DMS 273 (cell line): ENCODE data around the gene BHLHE40.
A peak's percentile ranks its signal among the peaks of the same experiment; 100 is the strongest.

Source experiments
- DNase-seq: peaks from one replicate; lab custom pipeline; 2025; ENCODE audit not compliant: unreplicated experiment; lab: John Stamatoyannopoulos, UW

Gene BHLHE40

GRCh38 chr3:4997946-4998345 is 18.7 kb downstream of the BHLHE40 start:
- DNase-seq: no peak

GRCh38 chr3:4999531-5000184 is 20.4 kb downstream of the BHLHE40 start:
- DNase-seq: peak; percentile 32

DNA sequence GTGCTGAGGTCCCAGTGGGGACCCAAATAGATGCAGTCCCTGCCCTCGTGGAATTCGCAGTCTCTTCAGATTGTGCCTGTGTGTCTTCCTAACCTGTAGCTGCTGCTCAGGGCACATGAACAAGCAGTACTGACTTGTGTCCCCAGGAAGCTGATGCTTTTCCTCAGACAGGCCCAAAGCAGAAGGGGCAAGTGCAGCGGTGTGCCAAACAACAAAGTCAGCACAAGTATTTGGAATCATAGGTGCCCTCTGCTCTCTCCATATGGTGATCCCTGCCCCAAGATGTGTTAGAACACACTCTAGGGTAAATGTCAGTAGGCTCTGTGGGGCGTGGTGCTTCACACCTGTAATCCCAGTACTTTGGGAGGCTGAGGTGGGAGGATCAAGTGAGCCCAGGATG is 21.9 kb downstream of the BHLHE40 start:
- DNase-seq: no peak

DNA sequence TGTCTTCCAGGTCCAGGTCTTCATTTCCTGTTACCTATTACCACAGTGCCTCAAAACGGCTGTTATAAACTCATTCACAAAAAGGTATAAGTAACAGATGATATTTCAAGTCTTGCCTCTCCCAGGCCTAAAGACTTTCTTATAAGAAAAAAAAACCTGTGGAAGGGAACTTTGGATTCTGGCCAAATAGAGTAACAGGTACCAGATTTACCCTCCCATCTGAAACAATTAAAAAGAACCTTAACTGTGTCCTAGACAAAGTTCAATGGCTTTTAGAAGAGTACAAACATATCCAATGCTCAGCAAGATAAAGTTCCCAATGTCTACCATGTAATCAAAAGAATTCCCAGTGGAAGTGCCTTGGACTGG is 22.6 kb downstream of the BHLHE40 start:
- DNase-seq: no peak

GRCh38 chr3:5002174-5002870 is 23.1 kb downstream of the BHLHE40 start:
- no peak for DNase-seq

DNA sequence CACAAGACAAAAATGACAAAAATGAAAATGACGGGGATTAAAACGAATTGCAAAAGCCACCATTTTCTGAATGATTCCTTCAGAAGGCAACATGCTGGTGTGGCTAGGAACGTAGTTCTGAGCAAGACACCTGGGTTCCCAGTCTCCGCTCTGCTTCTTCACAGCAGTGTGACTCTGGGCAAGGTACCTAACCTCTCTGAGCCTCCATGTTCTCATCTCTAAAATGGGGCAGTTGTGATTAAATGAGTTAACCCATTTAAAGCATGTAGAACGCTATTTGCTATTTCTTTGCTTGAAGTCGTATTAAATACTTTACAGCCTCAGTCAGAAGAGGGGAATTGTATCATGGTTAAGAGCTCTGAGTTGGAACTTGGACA is 23.6 kb downstream of the BHLHE40 start:
- DNase-seq: no peak

DNA sequence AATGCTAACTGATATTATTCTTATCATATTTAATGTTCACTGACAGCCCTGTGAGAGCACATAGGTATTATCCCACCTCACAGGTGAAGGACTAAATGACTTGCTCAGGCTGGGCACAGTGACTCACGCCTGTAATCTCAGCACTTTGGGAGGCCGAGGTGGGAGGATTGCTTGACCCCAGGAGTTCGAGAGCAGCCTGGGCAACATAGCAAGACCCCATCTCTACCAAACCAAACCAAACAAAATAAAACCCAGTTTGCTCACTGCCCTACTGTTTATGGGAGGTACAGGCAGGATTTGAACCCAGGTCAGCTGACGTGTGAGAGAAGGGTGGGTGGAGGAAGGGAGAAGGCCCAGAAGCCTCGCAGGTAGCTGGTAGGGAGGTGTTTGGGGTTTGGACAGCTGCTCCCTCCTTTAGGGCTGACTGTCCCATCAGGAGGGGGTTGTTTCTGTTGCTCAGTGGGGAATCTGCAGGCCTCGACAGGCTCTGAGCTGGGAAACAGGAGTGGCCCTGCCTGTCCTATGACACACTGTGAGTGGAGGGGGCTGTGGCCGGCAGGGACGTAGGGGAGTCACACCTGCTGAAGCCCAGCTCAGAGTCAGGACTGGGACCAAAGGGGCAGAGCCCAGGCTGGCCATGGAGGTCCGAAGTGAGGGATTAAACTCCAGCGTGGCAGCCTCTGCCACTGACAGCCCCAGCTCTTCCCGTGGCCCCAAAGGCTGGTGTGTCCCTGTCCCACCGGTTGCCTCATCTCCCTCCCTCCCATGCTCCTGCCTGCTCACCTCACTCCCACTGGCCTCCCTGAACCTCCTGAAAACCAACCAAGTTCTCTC is 25.3 kb downstream of the BHLHE40 start:
- DNase-seq: no peak

DNA sequence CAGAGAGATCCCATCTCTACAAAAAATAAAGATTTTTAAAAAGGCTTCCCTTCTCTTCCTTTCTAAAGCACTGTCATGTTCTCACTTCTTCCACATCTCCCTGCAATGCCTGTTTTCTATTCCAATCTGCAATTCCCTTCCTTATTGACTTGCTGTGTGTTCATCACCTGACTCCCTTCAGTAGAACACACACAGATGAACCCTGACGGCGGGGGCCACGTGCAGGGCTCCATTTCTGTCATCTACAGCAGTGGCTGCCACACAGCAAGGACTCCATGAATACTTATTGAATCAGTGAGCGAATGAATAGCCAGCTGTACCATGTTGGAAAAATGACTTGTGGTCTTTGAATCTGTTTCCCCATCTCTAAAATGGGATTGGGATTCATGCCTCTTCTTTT is 26.1 kb downstream of the BHLHE40 start:
- DNase-seq: no peak

DNA sequence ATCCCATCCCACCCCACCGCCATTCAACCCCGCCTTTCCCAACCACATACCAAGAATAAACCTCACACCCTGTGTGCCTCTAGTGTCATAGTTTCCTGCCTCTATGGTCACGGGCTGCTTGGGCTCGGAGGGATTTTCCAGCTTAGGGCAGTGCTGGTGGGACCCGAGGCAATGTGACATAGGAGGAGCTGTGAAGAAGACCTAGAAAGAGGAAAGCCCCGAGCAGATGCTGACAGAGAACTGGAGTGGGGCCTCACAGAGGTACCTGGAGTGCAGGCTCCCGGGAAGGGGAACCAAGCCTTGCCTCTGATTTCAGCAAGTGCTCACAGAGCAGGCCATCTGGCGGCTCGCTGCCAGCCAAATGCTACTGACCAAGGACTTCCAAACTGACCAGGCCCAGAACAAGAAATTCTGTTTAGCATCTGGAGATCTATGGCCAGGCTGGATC is 27.5 kb downstream of the BHLHE40 start:
- DNase-seq: no peak

DNA sequence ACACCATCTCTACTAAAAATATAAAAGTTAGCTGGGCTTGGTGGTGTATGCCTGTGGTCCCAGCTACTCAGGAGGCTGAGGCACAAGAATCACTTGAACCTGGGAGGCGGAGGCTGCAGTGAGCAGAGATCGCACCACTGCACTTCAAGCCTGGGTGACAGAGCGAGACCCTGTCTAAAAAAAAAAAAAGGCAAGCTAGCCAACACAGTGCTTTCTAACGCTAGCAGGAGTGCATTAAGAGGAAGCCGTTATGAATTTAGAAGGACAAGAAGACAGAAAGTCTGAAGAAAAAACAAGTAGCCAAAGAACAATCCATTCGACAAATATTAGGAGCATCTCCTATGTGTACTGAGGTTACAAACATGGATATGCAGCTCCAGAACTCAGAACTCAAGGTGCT is 28.6 kb downstream of the BHLHE40 start:
- DNase-seq: no peak

GRCh38 chr3:5009506-5010109 is 30.4 kb downstream of the BHLHE40 start:
- DNase-seq: no peak

DNA sequence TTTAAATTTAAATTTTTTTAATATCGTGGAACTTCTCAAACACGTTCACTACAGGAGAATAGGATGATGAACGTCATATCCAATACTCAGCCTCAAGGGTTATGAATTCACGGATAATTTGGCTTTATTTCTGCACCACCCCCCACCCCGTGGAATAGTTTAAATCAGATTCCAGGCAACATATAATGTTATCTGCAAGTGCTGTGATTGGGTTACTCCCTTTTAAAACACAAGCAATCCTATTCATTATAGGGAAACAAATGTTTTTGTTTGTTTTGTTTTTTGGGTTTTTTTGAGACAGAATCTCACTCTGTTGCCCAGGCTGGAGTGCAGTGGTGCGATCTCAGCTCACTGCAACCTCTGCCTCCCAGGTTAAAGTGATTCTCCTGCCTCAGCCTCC is 30.9 kb downstream of the BHLHE40 start:
- DNase-seq: no peak

DNA sequence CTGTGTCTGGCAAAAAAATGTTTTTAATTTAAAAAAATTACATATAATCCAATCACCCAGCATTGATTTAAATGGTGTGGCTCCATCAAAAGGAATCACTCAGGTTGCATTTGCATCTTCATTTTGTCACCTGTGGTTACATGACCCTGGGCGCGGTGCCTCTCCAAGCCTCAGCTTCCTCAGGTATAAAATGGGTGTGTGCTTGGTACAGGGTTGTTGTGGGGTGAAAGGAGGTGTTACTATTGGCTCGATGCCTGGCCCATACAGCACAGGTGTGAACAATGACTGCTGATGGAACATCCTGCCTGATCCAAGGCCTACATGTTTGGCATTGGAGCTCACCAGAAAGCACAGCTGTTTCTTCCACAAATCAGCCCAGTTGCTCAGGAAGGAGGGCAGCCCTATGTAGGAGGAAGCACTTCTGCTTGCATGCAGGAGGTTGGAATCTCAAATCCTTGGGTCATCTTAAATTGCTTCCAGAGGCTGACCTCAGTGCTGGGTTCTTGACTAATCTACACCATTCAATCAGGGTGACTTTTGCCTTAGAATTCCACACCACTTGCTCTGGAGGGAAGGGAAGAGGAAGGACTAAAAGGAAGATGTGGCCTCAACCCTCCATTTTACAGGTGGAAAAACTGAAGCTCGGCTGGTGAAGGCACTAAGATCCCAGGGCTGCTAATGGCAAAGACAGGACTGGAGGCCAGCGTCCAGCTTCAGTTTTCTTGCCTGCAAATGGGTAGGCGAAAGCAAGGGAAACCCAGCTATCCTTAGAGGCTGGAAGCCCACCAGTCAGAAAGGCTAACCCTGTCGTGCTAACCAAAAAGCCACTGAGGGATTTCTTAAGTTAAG is 31.7 kb downstream of the BHLHE40 start:
- no peak for DNase-seq

DNA sequence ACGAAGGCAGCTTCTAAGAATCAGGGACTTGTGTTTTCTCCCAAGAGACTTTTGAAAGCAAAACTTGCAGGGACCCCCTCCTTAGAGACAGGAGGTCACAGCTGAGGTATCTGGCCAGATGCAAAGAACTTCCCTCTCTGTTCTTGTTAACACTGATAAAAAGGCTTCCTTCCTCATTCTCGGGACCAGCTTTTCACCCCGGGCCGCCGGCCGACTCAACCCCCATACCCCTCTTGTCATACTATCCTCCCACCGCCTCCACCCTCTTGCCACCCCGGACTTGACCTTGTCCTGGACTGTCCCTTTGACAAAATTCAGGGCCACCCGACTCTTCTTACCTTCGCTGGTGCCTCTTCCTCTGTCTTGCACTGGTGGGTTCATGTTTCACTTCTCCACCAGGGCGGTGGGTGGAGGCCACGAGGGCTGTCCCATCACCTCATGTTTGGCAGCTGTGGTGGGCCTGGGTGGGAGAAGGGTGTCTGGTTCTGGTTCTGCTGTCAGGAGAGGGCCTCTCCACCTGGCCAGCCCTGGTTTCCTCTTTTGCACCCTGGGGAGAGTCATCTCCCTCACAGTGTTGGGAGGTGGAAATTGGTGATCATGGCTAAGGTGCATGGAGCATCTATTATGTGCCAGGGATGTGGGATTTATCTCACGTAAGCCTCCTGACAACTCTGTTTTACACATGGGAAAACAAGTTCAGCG is 32.5 kb downstream of the BHLHE40 start:
- DNase-seq: no peak

DNA sequence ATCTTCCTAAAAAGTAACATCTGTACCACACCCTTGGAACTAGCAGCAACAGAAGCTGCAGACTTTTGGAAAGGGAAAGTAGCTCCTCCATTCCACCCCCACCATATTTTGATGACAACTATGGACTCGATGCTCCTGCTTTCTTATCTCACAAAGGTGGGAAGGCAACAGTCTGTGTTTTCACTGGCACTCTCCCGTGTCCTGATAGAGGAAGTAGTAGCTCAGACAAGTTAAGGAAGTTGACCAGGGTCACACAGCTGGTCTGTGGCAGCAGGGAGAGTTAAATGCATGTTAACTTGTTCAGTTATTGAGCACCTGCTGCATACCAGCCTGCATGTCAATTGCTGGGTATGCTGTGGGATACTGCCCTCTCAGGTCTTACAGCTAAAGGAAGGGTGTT is 33.1 kb downstream of the BHLHE40 start:
- no peak for DNase-seq

DNA sequence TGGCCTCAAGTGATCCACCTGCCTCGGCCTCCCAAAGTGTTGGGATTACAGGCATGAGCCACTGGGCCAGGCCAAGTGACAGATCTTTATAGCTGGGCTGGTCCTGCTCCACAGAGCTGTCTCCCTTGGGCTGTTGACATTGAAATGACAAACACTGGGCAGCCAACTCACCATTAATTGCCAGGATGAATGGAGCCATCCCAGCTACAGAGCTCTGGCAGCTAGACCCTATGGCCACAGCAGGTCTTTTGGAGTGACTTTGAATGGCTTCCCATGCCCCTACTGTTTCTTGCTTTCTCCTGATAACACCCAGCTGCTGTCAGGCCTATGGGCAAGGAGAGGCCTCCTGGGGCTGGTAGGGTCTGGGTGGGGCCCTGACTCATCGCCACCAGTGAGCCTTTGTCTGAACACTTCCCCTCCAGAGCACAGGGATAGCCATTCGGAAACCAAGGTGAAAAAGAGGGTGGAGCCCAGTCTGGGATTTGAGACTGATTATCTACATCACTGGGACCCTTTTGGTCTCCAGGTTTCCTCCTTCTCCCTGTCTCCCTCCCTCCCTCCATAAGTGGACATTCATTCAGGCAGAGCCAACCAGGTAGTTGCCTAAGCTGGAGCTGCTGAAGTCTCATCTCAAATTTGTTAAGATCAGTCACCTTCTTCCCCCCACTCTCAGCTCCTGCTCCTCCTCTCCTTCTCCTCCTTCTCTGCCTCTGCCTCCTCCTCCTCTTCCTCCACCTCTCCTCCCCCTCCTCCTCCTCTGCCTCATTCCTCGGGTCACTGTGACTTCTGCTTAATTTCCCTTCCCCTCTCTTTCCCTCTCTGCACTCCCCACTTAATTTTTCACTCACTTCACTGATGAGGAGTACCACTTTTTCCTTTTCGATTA is 34.0 kb downstream of the BHLHE40 start:
- no peak for DNase-seq

- DNase-seq: no peak
Observed at GRCh38 chr3:5014391-5014790, 35.2 kb downstream of the BHLHE40 start.

GRCh38 chr3:5015056-5015455 is 35.8 kb downstream of the BHLHE40 start:
- DNase-seq: no peak
